Endothelial cell of umbilical vein (primary cell): ENCODE data around the gene TMEM106C. TPM values are rescaled to one million over a fixed set of nuclear protein-coding genes. Genes with fewer than 3 reads are reported as not detected.

Source experiments
- BruUV-seq: library from RNA; stranded (reverse); fragments of 400-500 nt; replicated peaks from 2 replicates; lab custom pipeline; 2021; lab: Mats Ljungman, UMichigan
- CTCF ChIA-PET: fragments of 300-600, 350-600 bp; sonication (Branson Sonifier 250); formaldehyde crosslinking; loops from one replicate; lab custom pipeline; 2021; ENCODE audit warnings: antibody characterized with exemption, inconsistent platforms; lab: Charles Lee
- POLR2A ChIA-PET: fragments of 300-600, 350-600 bp; sonication (Branson Sonifier 250); formaldehyde crosslinking; loops from one replicate; lab custom pipeline; 2021; ENCODE audit warnings: antibody characterized with exemption, inconsistent platforms; lab: Charles Lee
- DNase-seq: peaks from one replicate; pipeline ENCODE4 v3.0.0-alpha.2; 2011; ENCODE audit warnings: low read depth, low spot score
- FAIRE-seq: peaks from 2 replicates; lab custom pipeline; 2011; peaks lifted over from hg19 to GRCh38; lab: Jason Lieb, UNC
- H2AFZ ChIP-seq: 2 replicates; pipeline ENCODE4 v1.6.0; 2012; ENCODE audit warnings: low read depth, low read length, control low read depth, inconsistent platforms
- H3K27ac ChIP-seq: 2 replicates; pipeline ENCODE4 v1.5.1; 2011; ENCODE audit warnings: low read depth, mild to moderate bottlenecking, control low read depth, low read length, moderate library complexity; ENCODE audit not compliant: insufficient read depth
- H3K27me3 ChIP-seq, 2 experiments: 2 replicates each; pipeline versions ENCODE4 v1.6.0 to v1.6.1; 2011; ENCODE audit warnings: low read length in 2 of 2, mixed read lengths in 1 of 2; ENCODE audit not compliant: control insufficient read depth in 2 of 2, insufficient read depth in 2 of 2
- H3K36me3 ChIP-seq, 2 experiments: 2 replicates in 1 of 2; 3 replicates in 1 of 2; pipeline ENCODE4 v1.5.1; 2011; ENCODE audit warnings: low read length in 2 of 2, mild to moderate bottlenecking in 1 of 2, moderate library complexity in 1 of 2; ENCODE audit not compliant: control insufficient read depth in 2 of 2, insufficient read depth in 2 of 2; ENCODE audit errors: extremely low read depth in 1 of 2
- H3K4me1 ChIP-seq: 3 replicates; pipeline ENCODE4 v1.5.1; 2011; ENCODE audit warnings: mild to moderate bottlenecking, low read length; ENCODE audit not compliant: control insufficient read depth, insufficient read depth; ENCODE audit errors: extremely low read depth
- H3K4me2 ChIP-seq: 2 replicates; pipeline ENCODE4 v1.6.1; 2011; ENCODE audit warnings: low read length, control low read depth, mixed read lengths; ENCODE audit not compliant: insufficient read depth
- H3K4me3 ChIP-seq, 3 experiments: fragments of 200-600 bp in 1 of 3; sonication (generic), shearing (Covaris generic) in 1 of 3; replicated peaks in 1 of 3; 2 replicates each; pipeline ENCODE4 v1.5.1; 2011 to 2016; ENCODE audit warnings: control low read depth in 3 of 3, low read length in 3 of 3, mild to moderate bottlenecking in 2 of 3, inconsistent platforms in 1 of 3, low read depth in 1 of 3, moderate library complexity in 1 of 3; ENCODE audit not compliant: insufficient read depth in 1 of 3
- H3K79me2 ChIP-seq: 2 replicates; pipeline ENCODE4 v1.6.0; 2012; ENCODE audit warnings: low read length, inconsistent platforms; ENCODE audit not compliant: control insufficient read depth, insufficient read depth
- H3K9ac ChIP-seq: replicated peaks from 2 replicates; pipeline ENCODE3; 2011; ENCODE audit warnings: low read length, control low read depth; ENCODE audit not compliant: insufficient read depth; ENCODE audit errors: extremely low read depth
- H3K9me1 ChIP-seq: replicated peaks from 3 replicates; pipeline ENCODE4 v1.6.0; 2011; ENCODE audit warnings: mild to moderate bottlenecking, low read length; ENCODE audit not compliant: control insufficient read depth, insufficient read depth; ENCODE audit errors: extremely low read depth
- H3K9me3 ChIP-seq: replicated peaks from 2 replicates; pipeline ENCODE4 v1.5.1; 2012; ENCODE audit warnings: low read length, inconsistent platforms; ENCODE audit not compliant: control insufficient read depth, insufficient read depth
- H4K20me1 ChIP-seq: replicated peaks from 2 replicates; pipeline ENCODE3; 2011; ENCODE audit warnings: mild to moderate bottlenecking, low read length; ENCODE audit not compliant: control insufficient read depth, insufficient read depth; ENCODE audit errors: extremely low read depth
- EZH2 ChIP-seq: IDR thresholded peaks from 2 replicates; pipeline ENCODE4 v1.6.1; 2012; ENCODE audit warnings: borderline replicate concordance, low read depth, mild to moderate bottlenecking, moderate library complexity, low read length, inconsistent platforms; ENCODE audit not compliant: severe bottlenecking
- FOS ChIP-seq: IDR thresholded peaks from 2 replicates; pipeline ENCODE4 v1.6.1; 2011; ENCODE audit warnings: mild to moderate bottlenecking, low read length, moderate library complexity, borderline replicate concordance; ENCODE audit not compliant: insufficient read depth
- GATA2 ChIP-seq: IDR thresholded peaks from 2 replicates; pipeline ENCODE4 v1.7.0; 2011; ENCODE audit warnings: low read depth, mild to moderate bottlenecking, moderate library complexity, mixed read lengths, low read length; ENCODE audit not compliant: insufficient read length, insufficient read depth
- JUN ChIP-seq: IDR thresholded peaks from 2 replicates; pipeline ENCODE4 v1.6.1; 2011; ENCODE audit warnings: borderline replicate concordance, low read depth; ENCODE audit not compliant: insufficient read length, insufficient read depth
- MAX ChIP-seq: IDR thresholded peaks from 2 replicates; pipeline ENCODE4 v1.6.1; 2011; ENCODE audit not compliant: insufficient read depth, insufficient read length
- MYC ChIP-seq: IDR thresholded peaks from one replicate; pipeline ENCODE4 v1.6.1; 2011; ENCODE audit warnings: mild to moderate bottlenecking, low read depth, low read length
- POLR2A ChIP-seq: IDR thresholded peaks from 2 replicates; pipeline ENCODE4 v1.6.1; 2012; ENCODE audit warnings: low read depth, mild to moderate bottlenecking, control low read depth, low read length
- POLR2AphosphoS5 ChIP-seq: IDR thresholded peaks from 2 replicates; pipeline ENCODE4 v1.6.1; 2012; ENCODE audit warnings: low read depth, mild to moderate bottlenecking, control low read depth, low read length, moderate library complexity; ENCODE audit not compliant: insufficient read depth
- dilution Hi-C: fragments of 300-500 bp; cut with MboI; formaldehyde crosslinking; loops from one replicate; pipeline ENCODE4 v1.15.0; 2019; ENCODE audit warnings: low sequenced_read_pairs; ENCODE audit not compliant: extremely low pct_ligation_motif_present
- intact Hi-C: fragments of 100-400 bp; cut with micrococcal nuclease; formaldehyde crosslinking; loops from one replicate; pipeline ENCODE4 v1.10.0; 2022
- polyA plus RNA-seq, 4 experiments: library from polyadenylated mRNA; depleted of rRNA in 3 of 4; stranded (reverse) in 3 of 4; unstranded in 1 of 4; fragments of >200 nt; gene quantifications; 2 replicates each; pipeline versions ENCODE4 v1.2.1 to v1.2.3, GENCODE V29; 2011 to 2012; ENCODE audit warnings: missing spikeins in 1 of 4
- total RNA-seq: library from RNA; stranded (reverse); gene quantifications from 2 replicates; pipeline ENCODE4 v1.2.3, GENCODE V29; 2021
- TF ChIP-seq, protein P1 (sequence below), 2 donors: IDR thresholded peaks; 1 replicate in 1 of 2; 2 replicates in 1 of 2; pipeline ENCODE4 v1.5.1; 2011; ENCODE audit warnings: low read length in 2 of 2, mild to moderate bottlenecking in 2 of 2, moderate library complexity in 2 of 2, control low read depth in 1 of 2, inconsistent platforms in 1 of 2, low read depth in 1 of 2; ENCODE audit not compliant: insufficient read depth in 1 of 2; ENCODE audit errors: extremely low read depth in 1 of 2

The TMEM106C gene
- total and polyA plus RNA-seq, 2 donors (not counting 3 experiments of a cell fraction or from before 2014, with no cell fraction given) = 84.4 to 148 TPM

DNA sequence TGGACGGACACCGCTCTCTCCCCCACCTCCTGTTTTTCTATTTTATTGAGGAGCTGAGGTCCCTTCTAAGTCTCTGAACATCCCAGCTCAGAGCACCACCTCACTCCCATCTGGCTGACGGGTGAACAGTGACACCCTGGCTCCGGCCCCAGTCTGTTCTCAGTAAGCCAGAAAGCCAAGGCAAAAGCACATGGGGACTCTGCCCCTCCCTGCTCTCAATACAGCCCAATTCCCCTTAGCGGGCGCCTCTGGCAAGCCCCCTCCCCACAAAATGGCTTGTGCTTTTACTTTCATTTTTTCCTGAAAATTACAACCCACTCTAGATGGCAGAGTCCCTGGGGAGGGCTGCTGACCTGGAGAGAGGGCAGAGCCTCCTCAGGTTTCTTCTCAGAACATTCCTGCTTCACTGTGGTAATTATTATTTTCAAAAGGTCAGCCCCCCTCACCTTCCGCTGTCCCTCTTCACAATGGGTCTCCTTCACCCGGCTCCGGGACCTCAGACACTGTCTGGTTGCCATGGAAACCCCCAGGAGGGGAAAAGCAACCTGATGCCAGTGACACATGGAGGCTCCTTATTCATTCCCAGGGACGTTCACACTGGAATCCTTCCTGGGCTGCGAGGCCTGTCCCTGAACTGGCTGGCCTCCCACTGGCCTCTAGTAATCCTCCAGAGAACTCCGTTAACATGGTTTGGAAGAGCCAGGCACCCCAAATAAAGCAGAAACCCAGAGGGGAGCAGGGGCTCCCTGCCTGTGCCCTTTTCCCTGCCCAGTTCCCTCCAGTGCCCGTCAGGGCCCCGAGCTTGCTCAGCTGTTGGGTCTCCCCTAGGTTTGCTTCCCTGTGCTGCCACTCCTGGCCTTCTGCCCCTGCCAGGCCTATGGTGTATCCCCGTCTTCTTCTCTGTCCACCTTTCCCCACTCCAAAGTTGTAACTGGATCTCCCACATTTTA, 25.0 kb downstream of the TMEM106C start:
- H3K9me1 ChIP-seq = no peaks in the 10 kb centered on the region
- H3K9ac ChIP-seq = no peak overlapping the region
- no peaks in the 10 kb centered on the region for H3K79me2 ChIP-seq
- no peaks in the 10 kb centered on the region for H3K27me3 ChIP-seq
- intact Hi-C loops (no loop called here), dilution Hi-C loops (no loop called here)
- no peaks in the 10 kb centered on the region for H3K4me1 ChIP-seq
- CTCF ChIA-PET = no interaction called here
- no TSS peak for BruUV-seq
- no peaks in the 10 kb centered on the region for H3K9me3 ChIP-seq
- H3K27ac ChIP-seq = no peak overlapping the region
- DNase-seq (no peak), FAIRE-seq (no peak)
- no peak overlapping the region for H3K4me3 ChIP-seq
- no peak overlapping the region for H2AFZ ChIP-seq
- H3K36me3 ChIP-seq = no peaks in the 10 kb centered on the region
- POLR2A ChIA-PET = no interaction called here
- TF ChIP-seq POLR2AphosphoS5 (no peak), POLR2A (no peak), GATA2 (no peak), MAX (no peak), JUN (no peak), MYC (no peak), EZH2 (no peak), FOS (no peak)
- TF ChIP-seq, protein P1, sequence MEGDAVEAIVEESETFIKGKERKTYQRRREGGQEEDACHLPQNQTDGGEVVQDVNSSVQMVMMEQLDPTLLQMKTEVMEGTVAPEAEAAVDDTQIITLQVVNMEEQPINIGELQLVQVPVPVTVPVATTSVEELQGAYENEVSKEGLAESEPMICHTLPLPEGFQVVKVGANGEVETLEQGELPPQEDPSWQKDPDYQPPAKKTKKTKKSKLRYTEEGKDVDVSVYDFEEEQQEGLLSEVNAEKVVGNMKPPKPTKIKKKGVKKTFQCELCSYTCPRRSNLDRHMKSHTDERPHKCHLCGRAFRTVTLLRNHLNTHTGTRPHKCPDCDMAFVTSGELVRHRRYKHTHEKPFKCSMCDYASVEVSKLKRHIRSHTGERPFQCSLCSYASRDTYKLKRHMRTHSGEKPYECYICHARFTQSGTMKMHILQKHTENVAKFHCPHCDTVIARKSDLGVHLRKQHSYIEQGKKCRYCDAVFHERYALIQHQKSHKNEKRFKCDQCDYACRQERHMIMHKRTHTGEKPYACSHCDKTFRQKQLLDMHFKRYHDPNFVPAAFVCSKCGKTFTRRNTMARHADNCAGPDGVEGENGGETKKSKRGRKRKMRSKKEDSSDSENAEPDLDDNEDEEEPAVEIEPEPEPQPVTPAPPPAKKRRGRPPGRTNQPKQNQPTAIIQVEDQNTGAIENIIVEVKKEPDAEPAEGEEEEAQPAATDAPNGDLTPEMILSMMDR (IDR thresholded peaks at IDR 0.05; ENCODE audit: extremely low read depth in 1 of 2, insufficient read depth in 1 of 2, low read depth in 1 of 2, low read length in 2 of 2) = no peak
- no peaks in the 10 kb centered on the region for H4K20me1 ChIP-seq
- H3K4me2 ChIP-seq = no peak overlapping the region
